Heart right ventricle (tissue), 16 donors: ENCODE measurements around the gene KDM5A. TPM values are rescaled to one million over a fixed set of nuclear protein-coding genes. Genes with fewer than 3 reads are reported as not detected.

Source experiments
- ATAC-seq, 8 donors: fragments of 200-7000 bp; cut with Tn5 transposase; one replicate each; pipeline ENCODE4 v1.9.1; 2020; ENCODE audit warnings: mild to moderate bottlenecking in 8 of 8, moderate library complexity in 8 of 8, moderate number of reproducible peaks in 1 of 8
- DNase-seq, 2 donors: peaks; one replicate each; pipeline ENCODE4 v3.0.0-alpha.2; 2020
- H3K27ac ChIP-seq, 10 donors: fragments of 200-600 bp; sonication (generic) in 2 of 10; one replicate each; pipeline versions ENCODE4 v1.5.0 to v1.8.0; 2020 to 2022; ENCODE audit warnings: mild to moderate bottlenecking in 3 of 10
- H3K27me3 ChIP-seq, 7 donors: fragments of 200-600 bp; one replicate each; pipeline ENCODE4 v1.8.0; 2021 to 2022; ENCODE audit warnings: mild to moderate bottlenecking in 2 of 7
- H3K36me3 ChIP-seq, 9 donors: fragments of 200-600 bp; sonication (generic) in 1 of 9; one replicate each; pipeline versions ENCODE4 v1.5.0 to v1.8.0; 2020 to 2022; ENCODE audit warnings: mild to moderate bottlenecking in 2 of 9
- H3K4me1 ChIP-seq, 9 donors: fragments of 200-600 bp; sonication (generic) in 1 of 9; one replicate each; pipeline versions ENCODE4 v1.5.0 to v1.8.0; 2020 to 2022; ENCODE audit warnings: mild to moderate bottlenecking in 4 of 9
- H3K4me3 ChIP-seq, 10 donors: fragments of 200-600 bp; sonication (generic) in 2 of 10; one replicate each; pipeline versions ENCODE4 v1.5.0 to v1.8.0; 2020 to 2022; ENCODE audit warnings: mild to moderate bottlenecking in 7 of 10, moderate library complexity in 2 of 10
- H3K9me3 ChIP-seq, 11 donors: fragments of 200-600 bp in 10 of 11; sonication (generic) in 2 of 11; one replicate each; pipeline versions ENCODE4 v1.5.0 to v1.8.0; 2013 to 2022; ENCODE audit warnings: mild to moderate bottlenecking in 2 of 11, control low read depth in 1 of 11, moderate library complexity in 1 of 11
- WGBS, 2 donors: extraction: QIAGEN DNeasy Blood & Tissue Kit; methylation state at CpG; one replicate each; pipeline ENCODE4 v1.1.7; 2013; ENCODE audit warnings: inconsistent platforms in 1 of 2; 5-methylcytosine and 5-hydroxymethylcytosine counted together
- intact Hi-C, 10 donors: fragments of 100-400 bp; cut with DNase I; formaldehyde crosslinking; loops; one replicate each; pipeline versions ENCODE4 v1.11.1 to v1.14.2; 2022
- polyA plus RNA-seq, 2 donors: library from polyadenylated mRNA; stranded (reverse); fragments of 200-250 nt; gene quantifications; one replicate each; pipeline ENCODE4 v1.2.3, GENCODE V29; 2013
- total RNA-seq, 10 donors: library from RNA; stranded (reverse); fragmentation: NEBNext Ultra II Directional in 3 of 10; extraction: Animal tissue kit (Norgen Biotek cat#: 25700) in 3 of 10; gene quantifications; one replicate each; pipeline versions ENCODE4 v1.2.1 to v1.2.4, GENCODE V29; 2021 to 2023
- TF ChIP-seq, protein P1 (sequence below), 9 donors: fragments of 200-600 bp; sonication (generic) in 2 of 9; IDR thresholded peaks; one replicate each; pipeline versions ENCODE4 v1.5.0 to v1.8.0; 2021 to 2022; ENCODE audit warnings: antibody characterized with exemption in 9 of 9, mild to moderate bottlenecking in 5 of 9, moderate library complexity in 1 of 9
- donor health status: Arrhythmogenic right ventricular cardiomyopathy.
- donor health status: ischemic (EF 13 %, LVEDD 7.1; RV severe dilation, severe dysfunction).
- donor health status: healthy with polysubstance abuse.
- donor health status: DM: no; HTN: yes; CAD: no.
- donor health status: DM: no; HTN: no; CAD: no.
- donor health status: ischemic (EF 25% LVEDD 6.9; RV normal size, moderate dysfunction).
- donor health status: ischemic (EF 25% LVEDD 5.7; RV mildly dilated, moderate dysfunction).
- donor health status: healthy.
- donor health status: DM: yes; HTN: yes; CAD: no.
- donor health status: Ischemic cardiomyopathy.
- donor health status: ischemic (EF 35%, LVEDD 5.7; RV mildly dilated, moderate dysfunction).
- donor health status: nonischemic (EF 11% LVEDD 7.7; RV severe dilation, severe dysfunction).
- donor health status: DM: yes; HTN: yes; CAD: no.
- donor health status: PGD.
- donor health status: ischemic (EF 29% LVEDD 5.4; RV normal size, mild dysfunction).
- donor health status: nonischemic (EF 23%, LVEDD 6.1; RV moderate dilation, normal function).

Gene KDM5A
- total and polyA plus RNA-seq, 12 donors = 3.0 to 46.0 (median 33.3) TPM

DNA sequence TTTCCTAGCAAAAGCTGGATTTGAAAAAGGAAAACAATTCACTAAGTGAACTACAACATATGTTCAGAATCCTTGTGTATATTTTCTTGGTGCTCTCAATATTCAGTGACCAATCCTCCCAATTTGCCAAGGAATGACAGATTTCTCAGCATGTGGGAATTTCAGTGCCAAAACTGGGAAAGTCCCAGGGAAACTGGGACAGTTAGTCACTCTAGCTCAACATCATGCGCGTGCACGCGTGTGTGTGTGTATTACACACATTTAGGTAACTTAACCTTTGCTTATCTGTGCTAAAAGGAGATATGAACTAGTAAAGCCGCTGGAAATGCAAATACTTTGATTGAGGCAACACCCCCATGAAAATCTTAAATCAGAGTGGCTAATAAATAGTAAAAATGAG lies 100.4 kb downstream of the KDM5A start:
- Histone ChIP-seq H3K27me3 (no peaks in the 10 kb centered on the region), H3K4me3 (no peak overlapping the region), H3K36me3 (peaks cover 0 to 96% (median 35%) of the 10 kb centered on the region in 9 donors), H3K27ac (no peak overlapping the region), H3K4me1 (peaks cover 0 to 12% (median 6%) of the 10 kb centered on the region in 9 donors), H3K9me3 (no peaks in the 10 kb centered on the region)
- DNase-seq = no peak
- intact Hi-C loops = no loop called here
- 72 to 81% methylated on average over 5 of the region's 5 CpGs for WGBS, 2 donors
- no peak for ATAC-seq
- TF ChIP-seq, protein P1, sequence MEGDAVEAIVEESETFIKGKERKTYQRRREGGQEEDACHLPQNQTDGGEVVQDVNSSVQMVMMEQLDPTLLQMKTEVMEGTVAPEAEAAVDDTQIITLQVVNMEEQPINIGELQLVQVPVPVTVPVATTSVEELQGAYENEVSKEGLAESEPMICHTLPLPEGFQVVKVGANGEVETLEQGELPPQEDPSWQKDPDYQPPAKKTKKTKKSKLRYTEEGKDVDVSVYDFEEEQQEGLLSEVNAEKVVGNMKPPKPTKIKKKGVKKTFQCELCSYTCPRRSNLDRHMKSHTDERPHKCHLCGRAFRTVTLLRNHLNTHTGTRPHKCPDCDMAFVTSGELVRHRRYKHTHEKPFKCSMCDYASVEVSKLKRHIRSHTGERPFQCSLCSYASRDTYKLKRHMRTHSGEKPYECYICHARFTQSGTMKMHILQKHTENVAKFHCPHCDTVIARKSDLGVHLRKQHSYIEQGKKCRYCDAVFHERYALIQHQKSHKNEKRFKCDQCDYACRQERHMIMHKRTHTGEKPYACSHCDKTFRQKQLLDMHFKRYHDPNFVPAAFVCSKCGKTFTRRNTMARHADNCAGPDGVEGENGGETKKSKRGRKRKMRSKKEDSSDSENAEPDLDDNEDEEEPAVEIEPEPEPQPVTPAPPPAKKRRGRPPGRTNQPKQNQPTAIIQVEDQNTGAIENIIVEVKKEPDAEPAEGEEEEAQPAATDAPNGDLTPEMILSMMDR (IDR thresholded peaks at IDR 0.05) = no peak

DNA sequence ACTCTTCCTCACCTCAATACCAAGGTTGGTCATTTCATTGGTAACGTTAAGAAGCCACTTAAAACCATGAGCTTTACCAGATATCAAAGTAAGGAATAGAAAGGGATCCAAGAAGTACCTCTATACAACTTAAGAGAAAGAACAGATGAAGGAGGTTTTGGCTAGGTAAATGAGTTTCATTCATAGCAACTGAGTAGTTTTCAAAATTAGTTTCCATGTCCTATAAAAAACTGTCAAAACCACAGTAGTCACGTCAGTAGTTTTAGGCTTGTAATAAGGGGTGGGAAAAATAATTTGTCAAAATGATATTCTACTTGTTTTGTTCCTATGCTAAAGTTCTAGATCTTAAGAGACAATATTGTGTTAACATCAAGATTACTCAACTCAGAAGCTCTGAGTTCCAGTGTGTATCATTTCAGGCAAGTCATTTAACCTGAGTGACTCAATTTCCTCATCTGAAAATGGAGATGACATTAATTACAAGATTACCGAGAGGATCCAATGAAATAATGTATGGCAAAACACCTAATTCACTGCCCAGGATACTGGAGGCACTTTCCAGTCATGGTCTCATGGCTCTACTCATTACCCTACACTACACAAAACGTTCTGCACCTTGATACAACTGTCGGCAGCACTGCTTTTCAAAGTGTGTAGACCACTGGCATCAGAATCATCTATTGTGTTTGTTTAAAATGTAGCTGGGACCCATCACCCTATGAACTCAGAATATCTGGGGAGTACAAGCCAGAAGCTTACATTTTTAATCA lies 102.4 kb downstream of the KDM5A start:
- TF ChIP-seq, protein P1 (IDR thresholded peaks at IDR 0.05) = no peak
- H3K27ac ChIP-seq = no peak overlapping the region
- H3K27me3 ChIP-seq = no peaks in the 10 kb centered on the region
- peaks cover 0 to 96% (median 22%) of the 10 kb centered on the region in 9 donors for H3K36me3 ChIP-seq
- no peaks in the 10 kb centered on the region for H3K9me3 ChIP-seq
- DNase-seq (no peak), ATAC-seq (no peak)
- intact Hi-C loops = no loop called here
- WGBS, 2 donors = 93 to 96% methylated on average over 5 of the region's 5 CpGs
- H3K4me1 ChIP-seq = peaks cover 0 to 12% (median 6%) of the 10 kb centered on the region in 9 donors
- no peak overlapping the region for H3K4me3 ChIP-seq

DNA sequence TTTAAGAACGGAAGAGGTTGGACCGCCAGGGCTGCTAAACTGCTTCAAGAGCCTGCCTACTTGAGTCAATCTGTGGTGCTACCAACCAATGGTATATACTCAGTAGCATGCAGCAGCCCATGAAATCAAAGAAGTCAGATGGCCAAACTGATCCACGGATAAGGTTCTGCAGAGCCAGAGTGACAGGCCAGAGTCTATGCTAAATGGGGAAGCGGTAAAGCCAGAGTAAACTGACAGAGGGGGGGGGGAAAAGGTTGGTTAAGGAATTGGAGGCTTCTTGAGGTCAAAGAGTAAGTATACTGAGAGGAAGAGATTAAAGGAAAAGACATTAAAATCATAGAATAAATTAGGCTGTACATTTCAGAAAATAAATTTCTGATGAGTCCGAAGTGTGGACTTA lies 111.1 kb downstream of the KDM5A start:
- no peaks in the 10 kb centered on the region for H3K27me3 ChIP-seq
- intact Hi-C loops = no loop called here

DNA sequence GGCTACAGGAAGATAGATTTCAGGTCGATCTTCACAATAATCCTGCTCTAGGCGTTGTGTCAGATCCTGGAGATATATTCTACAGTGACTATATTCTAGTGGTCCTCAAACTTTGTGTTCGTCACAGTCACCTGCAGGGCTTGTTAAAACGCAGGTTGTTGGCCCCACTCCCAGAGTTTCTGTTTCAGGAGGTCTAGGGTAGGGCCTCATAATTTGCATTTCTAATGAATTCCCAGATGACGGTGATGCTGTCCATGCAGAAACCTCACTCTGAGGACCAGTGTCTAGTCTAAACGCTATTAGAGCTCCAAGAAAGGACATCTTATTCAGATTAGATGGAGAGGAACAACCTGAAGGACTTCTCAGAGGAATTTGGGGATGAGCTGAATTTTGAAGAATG lies 113.3 kb downstream of the KDM5A start:
- Histone ChIP-seq H3K4me3 (no peak overlapping the region), H3K9me3 (no peaks in the 10 kb centered on the region), H3K36me3 (peaks cover 0 to 21% (median 0%) of the 10 kb centered on the region in 9 donors), H3K4me1 (peaks cover 0 to 8% (median 0%) of the 10 kb centered on the region in 9 donors), H3K27me3 (no peaks in the 10 kb centered on the region), H3K27ac (no peak overlapping the region)
- ATAC-seq (no peak), DNase-seq (no peak)
- 86 to 88% methylated on average over 6 of the region's 6 CpGs for WGBS, 2 donors
- TF ChIP-seq, protein P1 (IDR thresholded peaks at IDR 0.05) = no peak
- intact Hi-C loops = no loop called here

More for the DNA sequence above, 111.1 kb downstream of the KDM5A start:
- Histone ChIP-seq H3K4me1 (no peaks in the 10 kb centered on the region), H3K4me3 (no peak overlapping the region), H3K36me3 (peaks cover 0 to 40% (median 0%) of the 10 kb centered on the region in 9 donors), H3K27ac (no peak overlapping the region), H3K9me3 (no peaks in the 10 kb centered on the region)
- WGBS, 2 donors = 96 to 98% methylated on average over 5 of the region's 5 CpGs
- TF ChIP-seq, protein P1 (IDR thresholded peaks at IDR 0.05) = no peak
- no peak for DNase-seq
- no peak for ATAC-seq
